Colonic mucosa (tissue), 4 donors: ENCODE results near the gene ETFDH. TPM values are rescaled to one million over a fixed set of nuclear protein-coding genes. Genes with fewer than 3 reads are reported as not detected.
"Not testable (repeated sequence)": the region's sequence is repeated elsewhere in the genome, so short reads cannot be mapped to it uniquely, and the experiment has no call there.

Source experiments
- DNase-seq: peaks from one replicate; pipeline ENCODE4 v3.0.0-alpha.2; 2020
- H3K27ac ChIP-seq: fragments of 200-600 bp; one replicate; pipeline ENCODE4 v1.8.0; 2021
- H3K27me3 ChIP-seq: fragments of 200-600 bp; one replicate; pipeline ENCODE4 v1.8.0; 2021
- H3K36me3 ChIP-seq: fragments of 200-600 bp; one replicate; pipeline ENCODE4 v1.8.0; 2021
- H3K4me1 ChIP-seq: fragments of 200-600 bp; one replicate; pipeline ENCODE4 v1.8.0; 2021; ENCODE audit warnings: mild to moderate bottlenecking
- H3K4me3 ChIP-seq: fragments of 200-600 bp; one replicate; pipeline ENCODE4 v1.8.0; 2021
- H3K9ac ChIP-seq, 2 donors: one replicate each; pipeline ENCODE4 v1.7.0; 2013; ENCODE audit warnings: control low read depth in 2 of 2, low read depth in 2 of 2, low read length in 2 of 2
- H3K9me3 ChIP-seq: fragments of 200-600 bp; one replicate; pipeline ENCODE4 v1.8.0; 2021
- intact Hi-C: fragments of 100-400 bp; cut with DNase I; formaldehyde crosslinking; loops from one replicate; pipeline ENCODE4 v1.14.1; 2022
- total RNA-seq, 2 donors: library from RNA; stranded (reverse); fragmentation: NEBNext Ultra II Directional in 1 of 2; extraction: Animal tissue kit (Norgen Biotek cat#: 25700) in 1 of 2; gene quantifications; one replicate each; pipeline ENCODE4 v1.2.1, GENCODE V29; 2021
- TF ChIP-seq, protein P1 (sequence below): fragments of 200-600 bp; IDR thresholded peaks from one replicate; pipeline ENCODE4 v1.8.0; 2022; ENCODE audit warnings: antibody characterized with exemption, mild to moderate bottlenecking
- donor health status: healthy.
- donor health status: DM: no; HTN: no; CAD: no.
- donor health status: DM: no; HTN: no; CAD: no.

The ETFDH gene
- total RNA-seq, 2 donors from 2014 or later = 63.7 to 72.9 TPM

DNA sequence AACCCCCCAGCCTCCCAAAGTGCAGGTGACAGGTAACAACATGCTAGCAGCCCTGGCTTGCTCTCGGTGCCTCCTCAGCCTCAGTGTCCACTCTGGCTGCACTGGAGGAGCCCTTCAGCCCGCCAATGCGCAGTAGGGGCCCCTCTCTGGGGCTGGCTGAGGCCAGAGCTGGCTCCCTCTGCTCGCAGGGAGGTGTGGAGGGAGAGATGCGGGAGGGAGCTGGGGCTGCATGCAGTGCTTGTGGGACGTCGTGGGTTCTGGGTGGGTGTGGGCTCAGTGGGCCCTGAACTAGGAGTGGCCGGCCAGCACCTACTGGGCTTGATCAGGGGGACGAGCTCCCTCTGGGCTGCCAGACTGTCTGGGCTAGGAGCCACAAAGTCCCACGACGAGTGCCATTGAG lies 14.8 kb upstream of the ETFDH start:
- H3K4me1 ChIP-seq = no peaks in the 10 kb centered on the region
- no peak for DNase-seq
- no peak overlapping the region for H3K4me3 ChIP-seq

DNA sequence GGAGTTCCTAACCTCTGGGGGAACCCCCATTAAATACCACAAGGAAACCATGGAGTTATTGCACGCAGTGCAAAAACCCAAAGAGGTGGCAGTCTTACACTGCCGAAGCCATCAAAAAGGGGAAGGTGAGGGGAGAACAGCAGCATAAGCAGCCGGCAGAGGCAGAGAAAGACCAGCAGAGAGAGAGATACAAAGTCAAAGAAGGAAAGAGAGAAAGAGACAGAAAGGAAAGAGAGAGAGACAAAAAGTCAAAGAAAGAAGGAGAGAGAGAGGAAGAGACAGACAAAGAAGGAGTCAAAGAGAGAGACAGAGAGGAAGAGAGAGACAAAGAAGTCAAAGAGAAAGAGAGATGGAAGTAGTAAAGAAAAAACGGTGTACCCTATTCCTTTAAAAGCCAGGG lies 8.8 kb upstream of the ETFDH start:
- H3K27ac ChIP-seq, H3K27me3 ChIP-seq, H3K36me3 ChIP-seq, H3K9me3 ChIP-seq, H3K4me1 ChIP-seq, H3K4me3 ChIP-seq, DNase-seq, H3K9ac ChIP-seq, intact Hi-C loops: not testable (repeated sequence)

More for the DNA sequence above, 14.8 kb upstream of the ETFDH start:
- TF ChIP-seq, protein P1, sequence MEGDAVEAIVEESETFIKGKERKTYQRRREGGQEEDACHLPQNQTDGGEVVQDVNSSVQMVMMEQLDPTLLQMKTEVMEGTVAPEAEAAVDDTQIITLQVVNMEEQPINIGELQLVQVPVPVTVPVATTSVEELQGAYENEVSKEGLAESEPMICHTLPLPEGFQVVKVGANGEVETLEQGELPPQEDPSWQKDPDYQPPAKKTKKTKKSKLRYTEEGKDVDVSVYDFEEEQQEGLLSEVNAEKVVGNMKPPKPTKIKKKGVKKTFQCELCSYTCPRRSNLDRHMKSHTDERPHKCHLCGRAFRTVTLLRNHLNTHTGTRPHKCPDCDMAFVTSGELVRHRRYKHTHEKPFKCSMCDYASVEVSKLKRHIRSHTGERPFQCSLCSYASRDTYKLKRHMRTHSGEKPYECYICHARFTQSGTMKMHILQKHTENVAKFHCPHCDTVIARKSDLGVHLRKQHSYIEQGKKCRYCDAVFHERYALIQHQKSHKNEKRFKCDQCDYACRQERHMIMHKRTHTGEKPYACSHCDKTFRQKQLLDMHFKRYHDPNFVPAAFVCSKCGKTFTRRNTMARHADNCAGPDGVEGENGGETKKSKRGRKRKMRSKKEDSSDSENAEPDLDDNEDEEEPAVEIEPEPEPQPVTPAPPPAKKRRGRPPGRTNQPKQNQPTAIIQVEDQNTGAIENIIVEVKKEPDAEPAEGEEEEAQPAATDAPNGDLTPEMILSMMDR = no peak
- Histone ChIP-seq H3K27ac (no peak overlapping the region), H3K27me3 (no peaks in the 10 kb centered on the region), H3K9ac (no peak overlapping the region), H3K36me3 (no peaks in the 10 kb centered on the region), H3K9me3 (no peaks in the 10 kb centered on the region)
- intact Hi-C loops = no loop called here

DNA sequence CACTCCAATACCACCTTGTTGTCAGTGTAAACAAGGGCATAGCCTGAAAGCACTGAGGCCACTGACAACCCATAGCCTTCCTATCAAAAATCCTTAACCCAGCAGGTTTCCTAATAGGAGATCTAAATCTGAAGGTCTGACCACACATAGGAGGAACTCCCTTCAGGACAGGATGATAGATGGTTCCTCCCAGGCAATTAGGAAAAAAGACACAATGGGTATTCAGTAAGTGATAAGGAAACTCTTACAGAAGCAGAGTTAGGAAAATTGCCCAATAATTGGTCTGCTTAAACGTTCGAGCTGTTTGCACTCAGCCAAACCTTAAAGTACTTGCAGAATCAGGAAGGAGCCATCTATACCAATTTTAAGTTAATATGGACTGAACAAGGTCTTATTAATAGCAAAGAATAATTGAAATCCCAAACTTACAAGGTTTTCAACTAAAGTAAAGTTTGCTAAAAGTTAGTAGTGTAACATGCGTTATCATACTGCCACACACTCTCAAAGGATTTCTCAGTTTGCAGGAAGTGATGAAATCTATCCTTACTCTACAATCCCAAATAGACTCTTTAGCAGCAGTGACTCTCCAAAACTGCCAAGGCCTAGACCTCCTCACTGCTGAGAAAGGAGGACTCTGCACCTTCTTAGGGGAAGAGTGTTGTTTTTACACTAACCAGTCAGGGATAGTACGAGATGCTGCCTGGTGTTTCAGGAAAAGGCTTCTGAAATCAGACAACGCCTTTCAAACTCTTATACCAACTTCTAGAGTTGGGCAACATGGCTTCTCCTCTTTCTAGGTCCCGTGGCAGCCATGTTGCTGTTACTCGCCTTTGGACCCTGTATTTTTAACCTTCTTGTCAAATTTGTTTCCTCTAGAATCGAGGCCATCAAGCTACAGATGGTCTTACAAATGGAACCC lies 8.1 kb upstream of the ETFDH start:
- H3K9me3 ChIP-seq, H3K27me3 ChIP-seq, H3K9ac ChIP-seq, intact Hi-C loops, H3K27ac ChIP-seq, H3K4me1 ChIP-seq, DNase-seq, H3K4me3 ChIP-seq, H3K36me3 ChIP-seq: not testable (repeated sequence)

- DNase-seq = no peak
- Histone ChIP-seq H3K27ac (no peak overlapping the region), H3K9me3 (no peaks in the 10 kb centered on the region), H3K9ac (no peak overlapping the region), H3K27me3 (no peaks in the 10 kb centered on the region), H3K36me3 (no peaks in the 10 kb centered on the region), H3K4me3 (no peak overlapping the region), H3K4me1 (no peaks in the 10 kb centered on the region)
- intact Hi-C loops = no loop called here
- TF ChIP-seq, protein P1 = no peak
Measured at GRCh38 chr4:158664806-158665205, 7.3 kb upstream of the ETFDH start.

GRCh38 chr4:158666892-158667291 lies 5.2 kb upstream of the ETFDH start:
- Histone ChIP-seq H3K4me3 (no peak overlapping the region), H3K4me1 (peaks cover 8% of the 10 kb centered on the region), H3K9ac (no peak overlapping the region), H3K27ac (no peak overlapping the region), H3K27me3 (no peaks in the 10 kb centered on the region), H3K9me3 (no peaks in the 10 kb centered on the region), H3K36me3 (no peaks in the 10 kb centered on the region)
- TF ChIP-seq, protein P1 = no peak
- intact Hi-C loops = no loop called here
- DNase-seq = no peak

DNA sequence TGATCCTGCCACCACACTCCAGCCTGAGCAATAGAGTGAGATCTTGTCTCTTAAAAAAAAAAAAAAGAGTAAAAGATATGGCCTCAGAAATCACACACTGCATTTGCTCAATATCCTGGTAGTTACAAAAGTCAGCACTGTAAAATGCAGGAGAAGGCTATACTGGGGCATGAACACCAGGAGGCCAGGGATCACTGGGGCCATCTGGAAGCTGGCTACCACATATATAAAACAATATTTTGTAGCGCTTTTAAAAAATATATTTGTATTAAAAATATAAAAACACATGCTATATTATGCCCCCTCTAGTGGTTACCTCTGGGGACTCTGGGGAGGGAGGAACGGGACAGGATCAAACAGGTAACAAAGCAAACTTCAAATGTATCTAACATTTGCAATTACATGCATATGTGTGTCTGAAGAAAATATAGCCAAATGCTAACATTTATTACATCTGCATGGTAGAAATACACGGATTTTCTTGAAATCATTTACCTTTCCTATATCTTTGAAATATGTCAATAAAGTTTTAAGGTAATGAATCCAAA lies 4.4 kb upstream of the ETFDH start:
- Histone ChIP-seq H3K27ac (no peak overlapping the region), H3K4me3 (no peak overlapping the region), H3K9ac (no peak overlapping the region), H3K4me1 (peaks cover 8% of the 10 kb centered on the region), H3K36me3 (no peaks in the 10 kb centered on the region), H3K9me3 (no peaks in the 10 kb centered on the region), H3K27me3 (no peaks in the 10 kb centered on the region)
- DNase-seq = peak; percentile 26
- intact Hi-C loops = no loop called here
- TF ChIP-seq, protein P1 = peak; percentile 39
